IMR-90 (cell line): ENCODE data around the gene PLA2G4B. TPM values are rescaled to one million over a fixed set of nuclear protein-coding genes. Genes with fewer than 3 reads are reported as not detected.

Experiments used
- ATAC-seq: fragments of 200-7000 bp; cut with Tn5 transposase; 2 replicates; pipeline ENCODE4 v1.9.1; 2020; ENCODE audit warnings: low read depth, mild to moderate bottlenecking, moderate library complexity
- BruUV-seq: library from RNA; stranded (reverse); fragments of 400-500 nt; replicated peaks from 2 replicates; lab custom pipeline; 2021; lab: Mats Ljungman, UMichigan
- CTCF ChIA-PET: fragments of 300-600 bp; formaldehyde crosslinking; extraction: SDS; loops from one replicate; lab custom pipeline; 2021; ENCODE audit warnings: antibody characterized with exemption; lab: Yijun Ruan, JAX
- POLR2A ChIA-PET: fragments of 300-600 bp; sonication (Branson Sonifier 250); formaldehyde crosslinking; loops from one replicate; lab custom pipeline; 2022; ENCODE audit warnings: antibody characterized with exemption; ENCODE audit not compliant: unreplicated experiment; lab: Charles Lee
- DNase-seq: peaks from one replicate; pipeline ENCODE4 v3.0.0; 2013
- H2AFZ ChIP-seq: replicated peaks from 2 replicates; pipeline ENCODE3; 2013; ENCODE audit warnings: low read length, mild to moderate bottlenecking; ENCODE audit not compliant: poor library complexity
- H2AK5ac ChIP-seq: 2 replicates; pipeline ENCODE4 v1.6.1; 2013; ENCODE audit warnings: low read depth, low read length, inconsistent platforms
- H2AK9ac ChIP-seq: replicated peaks from 2 replicates; pipeline ENCODE3; 2013; ENCODE audit warnings: mild to moderate bottlenecking, low read depth, low read length, moderate library complexity; ENCODE audit not compliant: poor library complexity
- H2BK120ac ChIP-seq: 2 replicates; pipeline ENCODE4 v1.6.1; 2013; ENCODE audit warnings: low read depth, low read length, inconsistent platforms
- H2BK15ac ChIP-seq: 3 replicates; pipeline ENCODE4 v1.6.1; 2013; ENCODE audit warnings: low read depth, low read length, inconsistent platforms
- H2BK20ac ChIP-seq: 2 replicates; pipeline ENCODE4 v1.6.1; 2013; ENCODE audit warnings: low read depth, mild to moderate bottlenecking, inconsistent platforms, low read length, moderate library complexity
- H2BK5ac ChIP-seq: 2 replicates; pipeline ENCODE4 v1.6.1; 2013; ENCODE audit warnings: mild to moderate bottlenecking, low read depth, low read length, inconsistent platforms; ENCODE audit not compliant: poor library complexity, severe bottlenecking
- H3K14ac ChIP-seq: replicated peaks from 2 replicates; pipeline ENCODE4 v1.6.1; 2013; ENCODE audit warnings: low read depth, low read length, inconsistent platforms
- H3K18ac ChIP-seq: 2 replicates; pipeline ENCODE4 v1.6.1; 2013; ENCODE audit warnings: low read depth, low read length, control low read depth
- H3K23ac ChIP-seq: 2 replicates; pipeline ENCODE4 v1.6.1; 2013; ENCODE audit warnings: low read depth, low read length, inconsistent platforms
- H3K27ac ChIP-seq: 2 replicates; pipeline ENCODE4 v1.5.1; 2013; ENCODE audit warnings: mild to moderate bottlenecking, control low read depth, low read length; ENCODE audit not compliant: insufficient read depth
- H3K27me3 ChIP-seq: 2 replicates; pipeline ENCODE4 v1.6.1; 2013; ENCODE audit warnings: low read length; ENCODE audit not compliant: control insufficient read depth, insufficient read depth
- H3K36me3 ChIP-seq: 2 replicates; pipeline ENCODE4 v1.6.1; 2013; ENCODE audit warnings: low read length, mixed read lengths; ENCODE audit not compliant: control insufficient read depth, insufficient read depth
- H3K4ac ChIP-seq: 2 replicates; pipeline ENCODE4 v1.6.1; 2013; ENCODE audit warnings: low read depth, low read length, inconsistent platforms
- H3K4me1 ChIP-seq: 2 replicates; pipeline ENCODE4 v1.6.1; 2013; ENCODE audit warnings: low read length, mixed read lengths; ENCODE audit not compliant: control insufficient read depth, insufficient read depth
- H3K4me2 ChIP-seq: 2 replicates; pipeline ENCODE4 v1.6.1; 2013; ENCODE audit warnings: low read depth, mild to moderate bottlenecking, control low read depth, low read length, moderate library complexity
- H3K4me3 ChIP-seq: 2 replicates; pipeline ENCODE4 v1.5.1; 2013; ENCODE audit warnings: low read depth, mild to moderate bottlenecking, control low read depth, low read length, moderate library complexity; ENCODE audit not compliant: insufficient read depth
- H3K56ac ChIP-seq: 2 replicates; pipeline ENCODE4 v1.6.1; 2013; ENCODE audit warnings: low read length, inconsistent platforms; ENCODE audit not compliant: insufficient read depth; ENCODE audit errors: extremely low read depth
- H3K79me1 ChIP-seq, 2 experiments: 2 replicates each; pipeline ENCODE4 v1.6.1; 2013; ENCODE audit warnings: low read length in 2 of 2, inconsistent platforms in 1 of 2, low read depth in 1 of 2
- H3K9ac ChIP-seq: 2 replicates; pipeline ENCODE4 v1.6.1; 2013; ENCODE audit warnings: low read depth, low read length, control low read depth
- H3K9me1 ChIP-seq: 2 replicates; pipeline ENCODE4 v1.6.1; 2013; ENCODE audit warnings: low read length, inconsistent platforms; ENCODE audit not compliant: insufficient read depth
- H3K9me3 ChIP-seq: 2 replicates; pipeline ENCODE4 v1.6.1; 2013; ENCODE audit warnings: low read length; ENCODE audit not compliant: control insufficient read depth, insufficient read depth
- H4K20me1 ChIP-seq: 2 replicates; pipeline ENCODE4 v1.6.1; 2013; ENCODE audit warnings: low read length, inconsistent platforms; ENCODE audit not compliant: insufficient read depth
- H4K5ac ChIP-seq: 2 replicates; pipeline ENCODE4 v1.6.1; 2013; ENCODE audit warnings: mild to moderate bottlenecking, low read depth, low read length, control low read depth
- H4K8ac ChIP-seq, 2 experiments: 2 replicates each; pipeline ENCODE4 v1.6.1; 2013; ENCODE audit warnings: low read depth in 2 of 2, low read length in 2 of 2, control low read depth in 1 of 2, inconsistent platforms in 1 of 2
- H4K91ac ChIP-seq: 2 replicates; pipeline ENCODE4 v1.6.1; 2013; ENCODE audit warnings: low read depth, low read length, inconsistent platforms; ENCODE audit not compliant: insufficient read depth
- BHLHE40 ChIP-seq: fragments of 150-350 bp; IDR thresholded peaks from 2 replicates; pipeline ENCODE4 v1.6.1; 2016; ENCODE audit warnings: mild to moderate bottlenecking, low read depth, low read length
- CEBPB ChIP-seq: IDR thresholded peaks from 2 replicates; pipeline ENCODE4 v1.6.1; 2012; ENCODE audit warnings: low read depth, low read length, improper control_type of control experiment
- CHD1 ChIP-seq: IDR thresholded peaks from 2 replicates; pipeline ENCODE4 v1.6.1; 2012; ENCODE audit warnings: low read depth, low read length, improper control_type of control experiment
- FOS ChIP-seq: fragments of 150-350 bp; IDR thresholded peaks from 2 replicates; pipeline ENCODE4 v1.6.1; 2016; ENCODE audit warnings: low read depth, low read length
- MAZ ChIP-seq: IDR thresholded peaks from 2 replicates; pipeline ENCODE4 v1.6.1; 2012; ENCODE audit warnings: low read depth, mild to moderate bottlenecking, low read length, improper control_type of control experiment, moderate library complexity, borderline replicate concordance
- MXI1 ChIP-seq: IDR thresholded peaks from 2 replicates; pipeline ENCODE4 v1.6.1; 2012; ENCODE audit warnings: low read depth, mild to moderate bottlenecking, low read length, moderate library complexity, borderline replicate concordance
- NFE2L2 ChIP-seq: fragments of 150-350 bp; IDR thresholded peaks from 2 replicates; pipeline ENCODE4 v1.6.1; 2016; ENCODE audit warnings: low read depth, mild to moderate bottlenecking, low read length
- RAD21 ChIP-seq: IDR thresholded peaks from 2 replicates; pipeline ENCODE4 v1.6.1; 2012; ENCODE audit warnings: low read length, improper control_type of control experiment
- RCOR1 ChIP-seq: IDR thresholded peaks from 2 replicates; pipeline ENCODE4 v1.6.1; 2012; ENCODE audit warnings: mild to moderate bottlenecking, low read length, improper control_type of control experiment; ENCODE audit not compliant: insufficient replicate concordance
- SMC3 ChIP-seq: fragments of 150-350 bp; IDR thresholded peaks from 2 replicates; pipeline ENCODE4 v1.6.1; 2016; ENCODE audit warnings: low read depth, mild to moderate bottlenecking, antibody characterized with exemption, low read length, moderate library complexity
- WGBS, 2 experiments: methylation state at CpG; one replicate each; pipeline versions ENCODE4 v1.1.5 to v1.1.7; 2013; ENCODE audit warnings: missing lambda C conversion rate in 2 of 2; ENCODE audit not compliant: insufficient read length in 1 of 2; ENCODE audit errors: extremely low coverage in 2 of 2; 5-methylcytosine and 5-hydroxymethylcytosine counted together
- dilution Hi-C: fragments of 300-500 bp; cut with HindIII; formaldehyde crosslinking; loops from one replicate; pipeline ENCODE4 v1.14.3; 2018; ENCODE audit warnings: low sequenced_read_pairs; ENCODE audit not compliant: unreplicated experiment
- in situ Hi-C: fragments of 300-500 bp; cut with MboI; formaldehyde crosslinking; loops from 3 replicates; pipeline ENCODE4 v1.14.3; 2019; ENCODE audit warnings: low sequenced_read_pairs, inconsistent platforms, mixed read lengths
- intact Hi-C: fragments of 100-400 bp; cut with micrococcal nuclease; formaldehyde crosslinking; loops from 2 replicates; pipeline ENCODE4 v1.10.0; 2022
- polyA plus RNA-seq, 3 experiments: library from polyadenylated mRNA; depleted of rRNA; stranded (reverse); fragments of >200 nt; gene quantifications; 2 replicates each; pipeline ENCODE4 v1.2.3, GENCODE V29; 2012; ENCODE audit warnings: low replicate concordance in 1 of 3
- total RNA-seq: library from RNA; depleted of rRNA; stranded (reverse); fragments of >200 nt; gene quantifications from 2 replicates; pipeline ENCODE4 v1.2.3, GENCODE V29; 2012
- TF ChIP-seq, protein P1 (sequence below): conservative IDR thresholded peaks from 2 replicates; pipeline ENCODE4 v1.5.1; 2012; ENCODE audit warnings: mild to moderate bottlenecking, low read depth, low read length, improper control_type of control experiment
- TF ChIP-seq, protein P2 (sequence below): fragments of 150-350 bp; IDR thresholded peaks from 2 replicates; pipeline ENCODE4 v1.6.1; 2017; ENCODE audit warnings: mild to moderate bottlenecking, antibody characterized with exemption, low read length, low read depth

The PLA2G4B gene
- total and polyA plus RNA-seq, 2 of the 4 experiments (the other 2 are of a cell fraction): 0.18 to 3.1 TPM

- Histone ChIP-seq H2BK15ac (no peak overlapping the region), H3K79me1 (no peaks in the 10 kb centered on the region), H3K4me3 (no peak overlapping the region), H2BK120ac (no peak overlapping the region), H2AFZ (no peak overlapping the region), H2BK5ac (no peak overlapping the region), H4K8ac (no peak overlapping the region), H4K91ac (no peak overlapping the region), H2AK9ac (no peak overlapping the region), H3K56ac (no peak overlapping the region), H3K9me1 (peaks cover 6% of the 10 kb centered on the region; the same call in 1 of the 2 replicates), H4K20me1 (no peaks in the 10 kb centered on the region), H3K4ac (no peak overlapping the region), H2AK5ac (no peak overlapping the region), H3K9ac (no peak overlapping the region), H3K27me3 (peaks cover 3% of the 10 kb centered on the region; the same call in 1 of the 2 replicates), H3K36me3 (peaks cover 9% of the 10 kb centered on the region), H4K5ac (no peak overlapping the region), H3K4me1 (peaks cover 6% of the 10 kb centered on the region; the same call in 1 of the 2 replicates), H3K4me2 (no peak overlapping the region), H3K23ac (no peak overlapping the region), H3K14ac (no peak overlapping the region), H3K27ac (no peak overlapping the region), H3K18ac (no peak overlapping the region), H2BK20ac (no peak overlapping the region), H3K9me3 (no peaks in the 10 kb centered on the region)
- DNase-seq (no peak), ATAC-seq (no peak)
- CTCF ChIA-PET: interaction anchor here (1.3 kb wide), 1 partner anchor 9 kb away, joined by 5 read pairs; no protein-coding TSS in a partner anchor
- POLR2A ChIA-PET: no interaction called here
- no CpG with 5 or more reads among the region's 1 CpG for WGBS, 2 experiments
- BruUV-seq: no TSS peak
- dilution Hi-C loops: no loop called here
- intact Hi-C loops: no loop called here
- in situ Hi-C loops: no loop called here
- TF ChIP-seq, protein P1, sequence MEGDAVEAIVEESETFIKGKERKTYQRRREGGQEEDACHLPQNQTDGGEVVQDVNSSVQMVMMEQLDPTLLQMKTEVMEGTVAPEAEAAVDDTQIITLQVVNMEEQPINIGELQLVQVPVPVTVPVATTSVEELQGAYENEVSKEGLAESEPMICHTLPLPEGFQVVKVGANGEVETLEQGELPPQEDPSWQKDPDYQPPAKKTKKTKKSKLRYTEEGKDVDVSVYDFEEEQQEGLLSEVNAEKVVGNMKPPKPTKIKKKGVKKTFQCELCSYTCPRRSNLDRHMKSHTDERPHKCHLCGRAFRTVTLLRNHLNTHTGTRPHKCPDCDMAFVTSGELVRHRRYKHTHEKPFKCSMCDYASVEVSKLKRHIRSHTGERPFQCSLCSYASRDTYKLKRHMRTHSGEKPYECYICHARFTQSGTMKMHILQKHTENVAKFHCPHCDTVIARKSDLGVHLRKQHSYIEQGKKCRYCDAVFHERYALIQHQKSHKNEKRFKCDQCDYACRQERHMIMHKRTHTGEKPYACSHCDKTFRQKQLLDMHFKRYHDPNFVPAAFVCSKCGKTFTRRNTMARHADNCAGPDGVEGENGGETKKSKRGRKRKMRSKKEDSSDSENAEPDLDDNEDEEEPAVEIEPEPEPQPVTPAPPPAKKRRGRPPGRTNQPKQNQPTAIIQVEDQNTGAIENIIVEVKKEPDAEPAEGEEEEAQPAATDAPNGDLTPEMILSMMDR: no peak
- TF ChIP-seq NFE2L2: no peak
- no peak for TF ChIP-seq FOS
- no peak for TF ChIP-seq CHD1
- TF ChIP-seq MXI1: no peak
- no peak for TF ChIP-seq RAD21
- no peak for TF ChIP-seq BHLHE40
- TF ChIP-seq, protein P2, sequence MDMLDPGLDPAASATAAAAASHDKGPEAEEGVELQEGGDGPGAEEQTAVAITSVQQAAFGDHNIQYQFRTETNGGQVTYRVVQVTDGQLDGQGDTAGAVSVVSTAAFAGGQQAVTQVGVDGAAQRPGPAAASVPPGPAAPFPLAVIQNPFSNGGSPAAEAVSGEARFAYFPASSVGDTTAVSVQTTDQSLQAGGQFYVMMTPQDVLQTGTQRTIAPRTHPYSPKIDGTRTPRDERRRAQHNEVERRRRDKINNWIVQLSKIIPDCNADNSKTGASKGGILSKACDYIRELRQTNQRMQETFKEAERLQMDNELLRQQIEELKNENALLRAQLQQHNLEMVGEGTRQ: no peak
- no peak for TF ChIP-seq MAZ
- no peak for TF ChIP-seq RCOR1
- no peak for TF ChIP-seq CEBPB
- TF ChIP-seq SMC3: no peak
Measured at GRCh38 chr15:41895957-41896356, 57.3 kb downstream of the PLA2G4B start.
